Measurements from ENCODE around the gene GINS3.

The GINS3 gene

DNA sequence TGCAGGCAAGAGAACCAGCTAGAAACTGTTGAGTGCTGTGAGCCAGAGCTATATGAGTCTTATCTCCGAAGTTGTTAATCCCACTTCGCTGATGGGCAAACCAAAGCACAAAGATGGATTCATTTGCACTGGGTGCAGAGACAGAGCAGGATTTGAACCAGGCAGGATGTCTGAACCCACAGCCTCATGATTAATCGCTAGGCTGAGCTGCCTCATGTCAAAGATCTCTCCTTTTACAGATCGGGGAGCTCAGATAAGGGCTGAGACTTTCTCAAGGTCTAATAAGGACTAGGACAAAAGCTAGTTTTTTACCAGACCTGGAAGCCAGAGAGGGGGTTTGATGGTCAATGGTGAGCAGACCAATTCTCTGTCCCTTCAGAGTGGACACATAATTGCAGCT is 51.5 kb downstream of the GINS3 start:
- no peaks in the 10 kb centered on the region for H3K9me3 ChIP-seq (ENCODE audit: low read depth, low read length)
- no peak overlapping the region for H3K27ac ChIP-seq
- H3K4me3 ChIP-seq: no peak overlapping the region
- H3K9ac ChIP-seq (ENCODE audit: insufficient read length): no peak overlapping the region
- no peaks in the 10 kb centered on the region for H3K36me3 ChIP-seq (ENCODE audit: insufficient read depth, low read length)
- DNase-seq (ENCODE audit: low read depth, low spot score): no peak
- TF ChIP-seq POLR2AphosphoS5 (IDR thresholded peaks at IDR 0.05; ENCODE audit: borderline replicate concordance, low read depth, low read length) (no peak), EZH2 (IDR thresholded peaks at IDR 0.05) (no peak), FOXP2 (optimal IDR thresholded peaks at IDR 0.05; ENCODE audit: control extremely low read depth, extremely low read length, insufficient read depth) (no peak)

DNA sequence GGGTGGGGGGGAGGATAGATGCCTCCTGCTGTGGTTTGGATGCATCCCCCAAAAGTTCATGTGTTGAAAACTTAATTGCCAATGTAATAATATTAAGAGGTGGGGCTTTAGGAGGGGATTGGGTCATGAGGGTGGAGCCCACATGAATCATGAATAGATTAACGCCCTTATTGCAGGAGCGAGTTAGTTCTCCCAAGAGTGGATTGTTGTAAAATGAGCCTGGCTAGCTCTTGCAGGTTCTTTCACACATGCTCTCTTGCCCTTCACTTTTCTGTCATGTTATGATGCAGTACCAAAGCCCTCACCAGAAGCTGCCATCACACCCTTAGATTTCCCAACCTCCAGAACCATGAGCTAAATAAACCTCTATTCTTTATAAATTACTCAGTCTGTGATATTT is 52.0 kb downstream of the GINS3 start:
- Histone ChIP-seq H3K9me3 (ENCODE audit: low read depth, low read length) (no peaks in the 10 kb centered on the region), H3K36me3 (ENCODE audit: insufficient read depth, low read length) (no peaks in the 10 kb centered on the region), H3K9ac (ENCODE audit: insufficient read length) (no peak overlapping the region), H3K4me3 (no peak overlapping the region), H3K27ac (no peak overlapping the region)
- DNase-seq (ENCODE audit: low read depth, low spot score): no peak
- TF ChIP-seq EZH2 (IDR thresholded peaks at IDR 0.05) (no peak), FOXP2 (optimal IDR thresholded peaks at IDR 0.05; ENCODE audit: control extremely low read depth, extremely low read length, insufficient read depth) (no peak), POLR2AphosphoS5 (IDR thresholded peaks at IDR 0.05; ENCODE audit: borderline replicate concordance, low read depth, low read length) (no peak)

DNA sequence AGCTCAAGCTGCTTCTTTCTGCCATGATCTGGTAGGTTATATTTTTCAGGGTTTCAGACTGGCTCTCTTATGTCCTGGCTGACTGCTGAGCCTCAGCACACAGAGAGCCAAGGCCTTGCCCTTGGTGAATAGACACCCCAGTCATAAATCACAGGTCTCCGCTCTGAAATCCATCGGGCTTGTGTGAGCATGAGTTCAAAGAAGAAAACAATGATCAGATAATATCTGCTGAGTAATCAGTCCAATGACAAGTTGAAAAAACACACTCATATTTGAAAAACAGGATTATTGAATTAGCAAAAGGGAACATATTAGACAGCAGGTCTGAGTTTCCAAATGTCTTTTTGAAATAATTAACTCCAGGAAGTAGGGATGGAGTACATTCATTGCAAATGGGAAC is 56.6 kb downstream of the GINS3 start:
- Histone ChIP-seq H3K4me3 (no peak overlapping the region), H3K36me3 (ENCODE audit: insufficient read depth, low read length) (no peaks in the 10 kb centered on the region), H3K9me3 (ENCODE audit: low read depth, low read length) (no peaks in the 10 kb centered on the region), H3K9ac (ENCODE audit: insufficient read length) (no peak overlapping the region), H3K27ac (no peak overlapping the region)
- TF ChIP-seq EZH2 (IDR thresholded peaks at IDR 0.05) (no peak), POLR2AphosphoS5 (IDR thresholded peaks at IDR 0.05; ENCODE audit: borderline replicate concordance, low read depth, low read length) (no peak), FOXP2 (optimal IDR thresholded peaks at IDR 0.05; ENCODE audit: control extremely low read depth, extremely low read length, insufficient read depth) (no peak)
- no peak for DNase-seq (ENCODE audit: low read depth, low spot score)

DNA sequence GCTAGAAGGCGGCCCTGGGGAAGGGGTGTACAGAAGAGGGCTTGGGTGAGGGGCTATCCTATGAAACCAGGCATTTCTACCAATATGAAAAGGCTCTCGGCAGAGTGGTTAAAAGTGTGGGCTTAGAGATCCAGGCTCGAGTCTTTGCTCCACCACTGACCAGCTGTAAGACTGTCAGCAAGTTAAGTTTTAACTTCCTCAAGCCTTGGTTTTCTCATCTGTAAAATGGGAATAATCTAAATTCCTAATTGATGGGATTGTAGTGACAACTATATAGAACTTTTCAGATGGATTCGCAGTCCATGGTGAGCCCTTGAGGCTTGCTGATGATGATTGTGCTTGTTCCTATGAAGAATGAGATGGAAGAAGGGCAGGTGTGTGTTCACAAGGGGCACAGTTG is 57.0 kb downstream of the GINS3 start:
- H3K9me3 ChIP-seq (ENCODE audit: low read depth, low read length): no peaks in the 10 kb centered on the region

DNA sequence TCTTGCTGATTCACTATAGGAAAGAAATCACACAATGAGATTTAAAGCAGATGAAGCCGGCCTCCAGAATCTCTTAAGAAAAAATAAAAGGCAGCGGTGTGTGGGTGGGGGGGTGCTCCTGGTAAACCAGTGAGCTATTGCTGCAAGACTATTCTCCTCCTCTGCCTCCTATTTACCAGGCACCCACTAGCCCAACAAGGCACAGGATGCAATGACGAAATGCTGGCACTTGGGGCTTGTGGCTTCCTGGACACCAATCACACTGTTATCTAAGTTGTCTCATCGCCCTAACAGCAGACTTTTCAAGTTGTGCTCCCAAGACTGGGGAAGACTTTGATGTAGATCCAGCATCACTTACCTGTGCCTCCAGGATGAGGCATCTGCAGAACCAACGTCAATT is 57.5 kb downstream of the GINS3 start:
- Histone ChIP-seq H3K36me3 (ENCODE audit: insufficient read depth, low read length) (no peaks in the 10 kb centered on the region), H3K4me3 (no peak overlapping the region), H3K27ac (no peak overlapping the region), H3K9me3 (ENCODE audit: low read depth, low read length) (no peaks in the 10 kb centered on the region), H3K9ac (ENCODE audit: insufficient read length) (no peak overlapping the region)
- TF ChIP-seq POLR2AphosphoS5 (IDR thresholded peaks at IDR 0.05; ENCODE audit: borderline replicate concordance, low read depth, low read length): no peak
- no peak for TF ChIP-seq EZH2 (IDR thresholded peaks at IDR 0.05)
- no peak for TF ChIP-seq FOXP2 (optimal IDR thresholded peaks at IDR 0.05; ENCODE audit: control extremely low read depth, extremely low read length, insufficient read depth)
- no peak for DNase-seq (ENCODE audit: low read depth, low spot score)

More for the DNA sequence above, 57.0 kb downstream of the GINS3 start:
- TF ChIP-seq FOXP2 (optimal IDR thresholded peaks at IDR 0.05; ENCODE audit: control extremely low read depth, extremely low read length, insufficient read depth) (no peak), EZH2 (IDR thresholded peaks at IDR 0.05) (no peak), POLR2AphosphoS5 (IDR thresholded peaks at IDR 0.05; ENCODE audit: borderline replicate concordance, low read depth, low read length) (no peak)
- no peak for DNase-seq (ENCODE audit: low read depth, low spot score)
- Histone ChIP-seq H3K4me3 (no peak overlapping the region), H3K36me3 (ENCODE audit: insufficient read depth, low read length) (no peaks in the 10 kb centered on the region), H3K27ac (no peak overlapping the region), H3K9ac (ENCODE audit: insufficient read length) (no peak overlapping the region)

DNA sequence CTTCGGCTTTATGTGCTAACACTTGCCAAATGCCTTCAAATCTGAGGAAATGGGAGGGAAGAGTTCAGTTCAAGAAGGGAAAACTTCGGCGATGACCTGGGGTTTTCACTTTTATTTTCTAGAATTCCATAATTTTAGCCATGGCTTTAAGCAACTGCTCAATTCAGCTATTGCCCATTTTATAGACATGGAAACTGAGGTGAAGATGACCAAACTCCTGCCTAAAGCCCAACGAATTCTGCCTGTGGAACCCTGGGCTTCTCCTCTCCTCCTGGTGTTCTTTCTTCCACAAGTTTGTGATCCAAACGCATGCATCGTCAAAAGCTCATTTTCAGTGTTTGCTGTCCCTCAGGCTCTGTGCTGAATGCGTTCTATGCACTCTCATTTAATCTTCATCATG is 58.3 kb downstream of the GINS3 start:
- Histone ChIP-seq H3K4me3 (no peak overlapping the region), H3K9me3 (ENCODE audit: low read depth, low read length) (no peaks in the 10 kb centered on the region), H3K36me3 (ENCODE audit: insufficient read depth, low read length) (no peaks in the 10 kb centered on the region), H3K9ac (ENCODE audit: insufficient read length) (no peak overlapping the region), H3K27ac (no peak overlapping the region)
- no peak for DNase-seq (ENCODE audit: low read depth, low spot score)
- no peak for TF ChIP-seq EZH2 (IDR thresholded peaks at IDR 0.05)
- no peak for TF ChIP-seq POLR2AphosphoS5 (IDR thresholded peaks at IDR 0.05; ENCODE audit: borderline replicate concordance, low read depth, low read length)
- no peak for TF ChIP-seq FOXP2 (optimal IDR thresholded peaks at IDR 0.05; ENCODE audit: control extremely low read depth, extremely low read length, insufficient read depth)

DNA sequence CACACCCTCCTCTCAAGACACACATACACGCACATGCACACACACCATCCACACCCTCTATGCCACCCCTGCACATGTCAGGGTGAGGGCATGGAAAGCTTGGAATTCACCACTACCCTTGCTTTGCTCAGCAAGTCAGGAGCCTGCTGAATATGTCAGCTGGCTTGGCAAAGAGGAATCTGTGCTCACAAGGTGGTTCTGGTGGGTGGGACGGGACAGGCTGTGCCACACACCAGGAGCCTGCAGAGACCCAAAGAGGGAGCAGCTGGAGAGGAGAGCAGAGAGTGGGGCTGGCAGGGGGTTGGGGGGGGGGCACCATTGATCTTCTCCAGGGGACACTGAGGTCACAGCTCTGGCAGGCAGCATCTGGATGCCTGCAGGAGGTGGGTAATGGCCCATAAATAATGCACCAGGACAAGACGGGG is 59.0 kb downstream of the GINS3 start:
- no peak overlapping the region for H3K4me3 ChIP-seq
- no peak overlapping the region for H3K9ac ChIP-seq (ENCODE audit: insufficient read length)
- no peak for DNase-seq (ENCODE audit: low read depth, low spot score)
- H3K9me3 ChIP-seq (ENCODE audit: low read depth, low read length): no peaks in the 10 kb centered on the region
- TF ChIP-seq EZH2 (IDR thresholded peaks at IDR 0.05): no peak
- no peak for TF ChIP-seq FOXP2 (optimal IDR thresholded peaks at IDR 0.05; ENCODE audit: control extremely low read depth, extremely low read length, insufficient read depth)
- no peak for TF ChIP-seq POLR2AphosphoS5 (IDR thresholded peaks at IDR 0.05; ENCODE audit: borderline replicate concordance, low read depth, low read length)
- H3K27ac ChIP-seq: no peak overlapping the region
- H3K36me3 ChIP-seq (ENCODE audit: insufficient read depth, low read length): no peaks in the 10 kb centered on the region

DNA sequence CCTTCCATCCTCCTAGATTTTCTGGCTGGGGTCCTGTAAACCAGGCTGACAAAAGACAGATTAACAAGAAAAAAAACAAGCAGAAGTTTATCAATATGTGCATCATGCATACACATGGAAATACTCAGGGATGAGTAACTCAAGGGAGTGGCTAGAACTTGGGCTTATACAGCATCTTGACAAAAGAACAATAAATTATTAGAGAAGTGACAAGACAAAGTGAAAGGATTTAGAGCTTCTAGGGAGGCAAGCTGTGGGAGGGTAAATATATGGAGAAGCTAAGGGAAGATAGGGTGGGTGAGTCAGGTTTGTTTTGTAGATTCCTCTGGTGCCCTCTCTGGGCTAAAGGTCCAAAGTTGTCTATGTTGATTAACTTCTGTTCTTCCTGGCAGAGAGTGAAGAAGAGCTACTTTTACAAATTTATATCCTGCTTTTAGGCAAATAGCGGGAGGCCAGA is 59.7 kb downstream of the GINS3 start:
- no peak for DNase-seq (ENCODE audit: low read depth, low spot score)
- Histone ChIP-seq H3K36me3 (ENCODE audit: insufficient read depth, low read length) (no peaks in the 10 kb centered on the region), H3K27ac (no peak overlapping the region)

DNA sequence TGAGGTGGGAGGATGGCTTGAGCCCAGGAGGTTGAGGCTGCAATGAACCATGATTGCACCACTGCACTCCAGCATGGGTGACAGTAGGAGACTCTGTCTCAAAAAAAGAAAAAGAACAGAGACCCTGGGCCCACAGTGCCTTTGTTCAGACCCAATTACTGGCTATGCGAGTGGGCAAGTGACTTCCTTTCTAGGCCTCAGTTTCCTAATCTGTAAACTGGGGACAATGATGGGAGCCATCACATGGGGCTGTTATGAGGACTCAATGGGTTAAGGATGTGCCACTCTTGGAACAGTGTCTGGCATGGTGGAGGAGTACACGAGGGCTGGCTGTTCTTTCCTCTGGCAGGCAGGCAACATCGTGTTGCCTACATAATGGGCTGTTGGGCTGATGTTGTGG is 60.4 kb downstream of the GINS3 start:
- H3K9me3 ChIP-seq (ENCODE audit: low read depth, low read length): no peaks in the 10 kb centered on the region
- H3K36me3 ChIP-seq (ENCODE audit: insufficient read depth, low read length): no peaks in the 10 kb centered on the region

More for the DNA sequence above, 59.7 kb downstream of the GINS3 start:
- H3K9me3 ChIP-seq (ENCODE audit: low read depth, low read length): no peaks in the 10 kb centered on the region
- H3K4me3 ChIP-seq: no peak overlapping the region
- TF ChIP-seq POLR2AphosphoS5 (IDR thresholded peaks at IDR 0.05; ENCODE audit: borderline replicate concordance, low read depth, low read length) (no peak), FOXP2 (optimal IDR thresholded peaks at IDR 0.05; ENCODE audit: control extremely low read depth, extremely low read length, insufficient read depth) (no peak), EZH2 (IDR thresholded peaks at IDR 0.05) (no peak)
- H3K9ac ChIP-seq (ENCODE audit: insufficient read length): no peak overlapping the region

More for the DNA sequence above, 60.4 kb downstream of the GINS3 start:
- no peak overlapping the region for H3K4me3 ChIP-seq
- H3K27ac ChIP-seq: no peak overlapping the region
- TF ChIP-seq EZH2 (IDR thresholded peaks at IDR 0.05) (no peak), FOXP2 (optimal IDR thresholded peaks at IDR 0.05; ENCODE audit: control extremely low read depth, extremely low read length, insufficient read depth) (no peak), POLR2AphosphoS5 (IDR thresholded peaks at IDR 0.05; ENCODE audit: borderline replicate concordance, low read depth, low read length) (no peak)
- no peak overlapping the region for H3K9ac ChIP-seq (ENCODE audit: insufficient read length)
- DNase-seq (ENCODE audit: low read depth, low spot score): no peak
